Kidney epithelial cell (primary cell): ENCODE data around the gene CTSL. TPM values are rescaled to one million over a fixed set of nuclear protein-coding genes. Genes with fewer than 3 reads are reported as not detected.

Source experiments
- DNase-seq: peaks from one replicate; pipeline ENCODE4 v3.0.0-alpha.2; 2010; ENCODE audit warnings: low read depth
- H3K27me3 ChIP-seq: 2 replicates; pipeline ENCODE4 v1.6.0; 2011; ENCODE audit warnings: low read length; ENCODE audit not compliant: control insufficient read depth, insufficient read depth
- H3K36me3 ChIP-seq: 2 replicates; pipeline ENCODE4 v1.5.1; 2011; ENCODE audit warnings: low read length; ENCODE audit not compliant: control insufficient read depth, insufficient read depth
- H3K4me3 ChIP-seq: 2 replicates; pipeline ENCODE4 v1.5.1; 2011; ENCODE audit warnings: low read depth, mild to moderate bottlenecking, control low read depth, low read length
- total RNA-seq: library from RNA; depleted of rRNA; stranded (reverse); fragments of >200 nt; gene quantifications from 2 replicates; pipeline ENCODE4 v1.2.3, GENCODE V29; 2015
- TF ChIP-seq, protein P1 (sequence below): IDR thresholded peaks from 2 replicates; pipeline ENCODE4 v1.5.1; 2011; ENCODE audit warnings: mild to moderate bottlenecking, moderate library complexity, low read length, control low read depth, inconsistent platforms; ENCODE audit not compliant: insufficient read depth, poor library complexity, severe bottlenecking

Gene CTSL
- total RNA-seq, 1 donor from 2014 or later, result 117 TPM

DNA sequence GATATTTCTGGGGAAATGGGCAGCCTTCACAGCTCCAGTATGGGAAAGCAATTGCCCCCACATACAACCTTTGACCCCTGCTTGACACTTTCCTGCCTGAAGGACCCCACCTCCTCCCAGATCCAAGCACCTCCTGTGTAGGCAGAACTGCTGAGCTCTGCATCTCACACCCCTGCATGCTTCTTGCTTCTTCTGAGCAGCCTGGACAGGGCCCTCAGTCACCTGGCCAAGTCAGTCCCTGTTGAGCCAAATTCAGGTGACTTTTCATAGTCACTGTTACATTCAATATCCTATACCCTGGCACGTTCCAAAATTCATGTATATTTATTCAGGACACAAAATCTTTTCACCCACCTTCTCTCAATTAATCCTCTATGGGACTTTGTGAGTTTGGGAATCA is 30.4 kb upstream of the CTSL start:
- Histone ChIP-seq H3K36me3 (peaks cover 3% of the 10 kb centered on the region), H3K4me3 (no peak overlapping the region), H3K27me3 (no peaks in the 10 kb centered on the region)
- DNase-seq, result no peak
- TF ChIP-seq, protein P1, sequence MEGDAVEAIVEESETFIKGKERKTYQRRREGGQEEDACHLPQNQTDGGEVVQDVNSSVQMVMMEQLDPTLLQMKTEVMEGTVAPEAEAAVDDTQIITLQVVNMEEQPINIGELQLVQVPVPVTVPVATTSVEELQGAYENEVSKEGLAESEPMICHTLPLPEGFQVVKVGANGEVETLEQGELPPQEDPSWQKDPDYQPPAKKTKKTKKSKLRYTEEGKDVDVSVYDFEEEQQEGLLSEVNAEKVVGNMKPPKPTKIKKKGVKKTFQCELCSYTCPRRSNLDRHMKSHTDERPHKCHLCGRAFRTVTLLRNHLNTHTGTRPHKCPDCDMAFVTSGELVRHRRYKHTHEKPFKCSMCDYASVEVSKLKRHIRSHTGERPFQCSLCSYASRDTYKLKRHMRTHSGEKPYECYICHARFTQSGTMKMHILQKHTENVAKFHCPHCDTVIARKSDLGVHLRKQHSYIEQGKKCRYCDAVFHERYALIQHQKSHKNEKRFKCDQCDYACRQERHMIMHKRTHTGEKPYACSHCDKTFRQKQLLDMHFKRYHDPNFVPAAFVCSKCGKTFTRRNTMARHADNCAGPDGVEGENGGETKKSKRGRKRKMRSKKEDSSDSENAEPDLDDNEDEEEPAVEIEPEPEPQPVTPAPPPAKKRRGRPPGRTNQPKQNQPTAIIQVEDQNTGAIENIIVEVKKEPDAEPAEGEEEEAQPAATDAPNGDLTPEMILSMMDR, result no peak

GRCh38 chr9:87696641-87697040 is 29.3 kb upstream of the CTSL start:
- no peaks in the 10 kb centered on the region for H3K27me3 ChIP-seq
- H3K4me3 ChIP-seq, result no peak overlapping the region
- peaks cover 3% of the 10 kb centered on the region for H3K36me3 ChIP-seq
- TF ChIP-seq, protein P1, result no peak
- no peak for DNase-seq

DNA sequence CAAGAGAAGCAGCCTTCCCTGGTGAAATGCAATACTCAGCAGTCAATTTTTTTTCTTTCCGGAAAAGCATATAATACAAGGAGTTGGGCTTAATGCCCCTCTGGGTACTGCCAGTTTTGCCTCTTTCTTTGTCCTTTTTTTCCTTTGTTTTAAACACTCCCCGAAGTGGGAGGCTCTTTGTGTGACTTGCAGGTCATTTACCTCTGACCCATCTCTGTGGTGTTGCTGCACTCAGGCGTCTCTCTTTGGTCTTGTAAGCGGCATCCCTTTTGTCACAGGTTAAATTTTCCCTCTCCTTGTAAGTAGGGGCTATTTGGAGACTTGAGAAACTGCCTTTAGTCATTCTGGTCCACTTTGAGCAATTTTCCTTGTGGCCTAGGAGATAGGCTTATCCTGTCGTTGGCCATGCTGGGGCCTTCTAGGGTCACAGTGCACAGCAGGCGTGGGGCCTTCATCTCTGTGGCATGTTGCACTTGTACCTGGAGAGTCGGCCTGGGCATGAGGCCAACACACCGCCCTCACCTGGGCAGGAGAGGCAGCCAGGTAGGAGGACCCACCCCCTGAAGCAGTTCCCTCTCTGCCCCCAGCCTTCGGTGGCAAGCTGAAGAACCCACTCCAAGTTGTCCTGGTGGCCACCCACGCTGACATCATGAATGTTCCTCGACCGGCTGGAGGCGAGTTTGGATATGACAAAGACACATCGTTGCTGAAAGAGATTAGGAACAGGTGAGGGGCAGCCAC is 27.7 kb upstream of the CTSL start:
- H3K27me3 ChIP-seq, result no peaks in the 10 kb centered on the region
- H3K4me3 ChIP-seq, result no peak overlapping the region
- peaks cover 5% of the 10 kb centered on the region for H3K36me3 ChIP-seq
- DNase-seq, result no peak
- TF ChIP-seq, protein P1, result no peak

DNA sequence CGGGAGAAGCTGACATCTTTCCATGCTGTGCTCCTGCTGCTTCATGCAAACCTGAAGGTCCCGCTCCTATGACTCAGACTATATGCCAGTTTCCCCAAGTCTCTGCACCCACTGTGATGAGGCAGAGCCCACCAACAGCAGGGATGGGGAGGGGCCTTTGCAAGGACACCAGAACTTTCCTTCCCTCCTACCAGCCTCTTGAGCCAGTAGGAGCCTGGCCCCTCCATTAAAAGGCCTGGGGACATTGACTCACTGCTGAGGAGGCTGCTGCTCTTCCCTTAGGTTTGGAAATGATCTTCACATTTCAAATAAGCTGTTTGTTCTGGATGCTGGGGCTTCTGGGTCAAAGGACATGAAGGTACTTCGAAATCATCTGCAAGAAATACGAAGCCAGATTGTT is 26.1 kb upstream of the CTSL start:
- no peak overlapping the region for H3K4me3 ChIP-seq
- no peaks in the 10 kb centered on the region for H3K27me3 ChIP-seq
- TF ChIP-seq, protein P1, result no peak
- H3K36me3 ChIP-seq, result peaks cover 5% of the 10 kb centered on the region
- no peak for DNase-seq

DNA sequence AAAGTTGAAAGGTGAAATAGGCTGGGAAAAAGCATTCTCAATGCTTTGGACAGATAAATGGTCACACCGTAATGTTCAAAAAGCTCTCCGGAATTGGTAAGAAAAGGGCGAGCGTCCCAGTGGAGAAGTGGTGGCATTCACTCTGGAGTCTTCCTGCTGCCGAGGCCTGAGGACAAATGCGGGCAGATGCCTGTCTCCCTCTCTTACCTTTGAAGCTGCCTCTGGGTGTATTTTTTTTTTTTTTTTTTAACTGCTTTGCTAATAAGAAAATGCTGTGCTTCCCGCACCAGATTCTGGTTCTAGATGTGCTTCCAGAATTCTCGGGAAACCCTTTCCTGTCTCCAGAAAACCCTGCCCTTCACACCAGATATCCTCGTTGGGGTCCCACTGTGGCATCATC is 24.4 kb upstream of the CTSL start:
- Histone ChIP-seq H3K4me3 (no peak overlapping the region), H3K36me3 (peaks cover 6% of the 10 kb centered on the region), H3K27me3 (no peaks in the 10 kb centered on the region)
- DNase-seq, result no peak
- TF ChIP-seq, protein P1, result no peak

- Histone ChIP-seq H3K4me3 (no peak overlapping the region), H3K36me3 (peaks cover 10% of the 10 kb centered on the region), H3K27me3 (no peaks in the 10 kb centered on the region)
- TF ChIP-seq, protein P1, result no peak
- no peak for DNase-seq
Measured at GRCh38 chr9:87701931-87702421, 23.9 kb upstream of the CTSL start.
